IPS DF 4.7 (cell line): ENCODE measurements around the gene HNRNPA0.

Experiments
- DNase-seq: peaks from one replicate; pipeline ENCODE4 v3.0.0-alpha.2; 2013; ENCODE audit warnings: low spot score; ENCODE audit errors: extremely low read depth

The HNRNPA0 gene

DNA sequence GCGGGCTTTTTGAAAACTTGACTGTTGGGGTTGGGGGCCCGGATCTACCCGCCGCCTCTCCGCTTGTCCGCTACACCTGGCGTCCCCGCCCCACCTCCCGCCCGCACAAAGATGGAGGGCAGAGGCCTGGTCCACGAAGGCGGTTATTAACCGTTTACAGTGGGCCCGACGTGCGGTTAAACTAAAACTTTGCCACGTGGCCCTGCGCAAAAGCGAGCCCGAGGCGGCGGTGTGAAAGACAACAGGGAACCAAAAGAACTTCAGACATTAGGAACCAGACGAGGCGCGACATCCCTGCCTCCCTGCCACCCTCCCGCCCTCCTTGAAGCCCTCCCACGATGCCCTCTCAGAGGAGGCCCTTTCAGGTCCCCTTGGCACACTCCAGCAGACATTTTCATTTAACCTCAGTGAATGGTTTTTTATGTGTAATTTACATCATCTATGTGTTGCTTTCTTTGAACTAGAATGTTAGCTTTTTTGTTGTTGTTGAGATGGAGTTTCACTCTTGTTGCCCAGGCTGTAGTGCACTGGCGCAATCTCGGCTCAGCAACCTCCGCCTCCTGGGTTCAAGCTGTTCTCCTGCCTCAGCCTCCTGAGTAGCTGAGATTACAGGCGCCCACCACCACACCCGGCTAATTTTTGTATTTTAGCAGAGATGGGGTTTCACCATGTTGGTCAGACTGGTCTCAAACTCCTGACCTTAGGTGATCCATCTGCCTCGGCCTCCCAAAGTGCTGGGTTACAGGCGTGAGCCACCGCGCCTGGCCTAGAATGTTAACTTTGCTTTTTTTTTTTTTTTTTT, 999 bp upstream of the HNRNPA0 start:
- no peak for DNase-seq

DNA sequence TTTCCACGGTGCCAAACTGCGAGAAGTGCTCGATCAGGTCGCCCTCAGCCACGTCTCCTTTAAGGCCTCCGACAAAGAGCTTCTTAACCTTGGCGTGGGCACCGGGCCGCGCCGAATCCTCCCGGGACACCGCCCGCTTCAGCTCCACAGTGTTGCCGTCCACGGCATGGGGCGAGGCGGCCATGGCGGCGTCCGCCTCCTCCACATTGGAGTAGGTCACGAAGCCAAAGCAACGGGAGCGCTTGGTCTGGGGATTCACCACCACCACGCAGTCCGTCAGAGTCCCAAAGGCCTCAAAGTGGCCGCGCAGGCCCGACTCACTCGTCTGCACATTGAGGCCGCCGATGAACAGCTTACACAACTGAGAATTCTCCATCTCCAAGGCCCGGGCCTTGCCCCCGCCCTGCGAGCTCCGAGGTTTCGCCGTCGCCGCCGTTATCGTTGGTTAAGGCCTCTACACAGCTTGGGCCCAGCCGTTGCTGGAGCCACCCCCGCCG, 424 bp downstream of the HNRNPA0 start:
- DNase-seq, result no peak

DNA sequence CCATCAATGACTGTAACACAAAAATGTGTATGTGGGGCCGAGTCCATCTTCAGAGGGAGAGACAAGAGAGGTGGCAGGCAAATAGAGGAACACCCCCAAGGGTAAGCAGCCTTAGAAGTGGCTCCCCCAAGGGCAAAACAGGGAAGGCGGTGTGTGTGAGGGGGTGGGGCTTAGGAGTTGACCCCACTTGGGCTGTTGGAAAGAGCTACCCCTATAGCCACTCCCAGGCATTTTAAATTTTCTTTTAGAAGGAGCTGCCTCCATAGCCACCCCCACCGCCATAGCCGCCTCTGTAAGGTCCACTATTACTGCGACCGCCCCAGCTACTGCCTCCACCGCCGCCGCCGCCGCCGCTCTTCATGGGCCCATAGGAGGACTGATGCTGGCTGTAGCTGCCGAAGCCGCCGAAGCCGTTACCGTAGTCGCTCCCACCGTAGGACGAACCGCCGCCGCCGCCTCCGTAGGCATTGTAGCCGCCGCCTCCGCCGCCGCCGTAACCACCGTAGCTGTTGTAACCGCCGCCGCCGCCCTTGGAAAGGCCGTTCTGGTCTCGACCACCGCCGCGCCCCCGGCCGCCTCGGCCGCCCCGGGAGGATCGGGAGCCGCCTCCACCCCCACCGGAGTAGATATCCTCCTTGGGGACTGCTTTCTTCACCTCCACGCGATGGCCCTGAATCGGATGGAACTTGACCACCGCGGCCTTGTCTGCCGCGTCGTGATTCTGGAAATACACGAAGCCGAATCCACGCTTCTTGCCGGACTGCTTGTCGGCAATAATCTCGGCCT, 1.1 kb downstream of the HNRNPA0 start:
- DNase-seq, result no peak

DNA sequence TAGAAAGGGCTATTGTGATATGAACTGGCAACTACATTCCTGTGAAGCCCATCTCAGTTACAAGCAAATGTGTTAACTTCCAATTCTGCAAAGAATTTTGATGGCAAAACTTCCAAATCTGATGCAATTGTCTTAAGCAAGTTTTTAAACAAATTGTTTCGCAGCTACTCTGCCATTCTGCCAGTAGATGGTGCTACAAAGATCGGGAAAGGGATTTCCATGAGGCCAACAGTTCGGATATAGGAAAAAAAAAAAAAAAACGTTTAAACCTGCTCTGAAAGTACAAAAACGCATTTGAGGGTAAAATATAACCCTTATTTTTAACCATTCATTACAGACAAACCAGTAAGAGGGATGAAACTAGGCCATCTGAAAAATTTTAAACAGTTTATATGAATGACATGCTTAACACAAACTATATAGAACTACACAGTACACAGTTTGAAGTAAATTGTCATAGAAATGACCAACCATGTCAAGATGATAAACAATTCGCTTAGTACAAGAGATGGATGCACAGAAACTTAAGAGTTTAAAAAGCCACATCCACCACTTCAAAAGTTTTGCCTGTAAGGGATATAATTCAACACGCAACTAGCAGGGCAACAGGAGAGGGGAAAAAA, 2.2 kb downstream of the HNRNPA0 start:
- no peak for DNase-seq

DNA sequence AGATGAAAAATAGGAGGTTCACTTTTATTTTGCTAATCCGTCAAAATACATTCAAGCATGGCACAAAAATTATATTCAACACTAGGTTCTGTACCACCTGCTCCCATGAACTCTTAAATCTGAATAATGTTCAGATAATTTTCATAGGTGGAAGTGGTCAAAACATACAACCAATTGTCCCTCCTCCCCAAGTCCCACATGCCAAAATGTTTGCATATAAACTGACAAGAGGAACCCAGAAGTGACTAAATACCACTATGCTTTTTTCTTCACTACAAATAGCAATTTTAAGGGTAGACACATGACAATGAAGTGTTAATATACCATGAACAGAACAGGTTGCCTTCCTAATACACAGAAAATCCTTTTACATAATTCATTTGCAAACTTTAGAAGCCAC, 3.7 kb downstream of the HNRNPA0 start:
- DNase-seq, result no peak

GRCh38 chr5:137747848-137748247, 6.3 kb downstream of the HNRNPA0 start:
- DNase-seq, result no peak

DNA sequence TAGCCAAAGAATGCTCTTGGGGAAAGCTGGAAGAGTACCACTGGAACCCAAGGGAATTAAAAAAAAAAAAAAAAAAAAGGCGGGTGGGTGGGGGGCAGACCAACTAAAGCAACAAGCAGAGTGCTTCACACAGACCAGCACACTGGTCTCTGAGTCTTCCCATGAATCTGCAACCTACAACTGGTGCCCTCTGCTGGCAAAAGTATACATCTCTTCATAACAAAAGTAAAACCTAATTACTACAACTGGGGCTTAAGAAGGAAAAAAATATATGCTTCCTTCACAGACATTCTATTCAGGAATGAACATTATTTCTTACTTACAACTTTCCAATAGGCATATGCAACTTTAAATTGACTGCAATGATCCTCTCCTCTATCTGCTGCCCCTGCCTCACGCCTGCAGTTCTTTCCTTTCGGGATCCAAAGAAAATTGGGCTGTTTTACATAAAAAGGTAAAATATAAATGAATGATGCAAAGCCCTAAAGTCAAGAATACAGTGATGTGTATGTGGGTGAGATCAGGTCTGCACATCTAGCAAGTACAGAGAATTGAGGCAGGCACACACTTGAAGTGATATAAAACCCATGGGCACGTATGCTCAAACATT, 11.0 kb downstream of the HNRNPA0 start:
- peak; percentile 51 for DNase-seq

GRCh38 chr5:137741718-137742117, 12.4 kb downstream of the HNRNPA0 start:
- no peak for DNase-seq

GRCh38 chr5:137739737-137740136, 14.4 kb downstream of the HNRNPA0 start:
- no peak for DNase-seq

DNA sequence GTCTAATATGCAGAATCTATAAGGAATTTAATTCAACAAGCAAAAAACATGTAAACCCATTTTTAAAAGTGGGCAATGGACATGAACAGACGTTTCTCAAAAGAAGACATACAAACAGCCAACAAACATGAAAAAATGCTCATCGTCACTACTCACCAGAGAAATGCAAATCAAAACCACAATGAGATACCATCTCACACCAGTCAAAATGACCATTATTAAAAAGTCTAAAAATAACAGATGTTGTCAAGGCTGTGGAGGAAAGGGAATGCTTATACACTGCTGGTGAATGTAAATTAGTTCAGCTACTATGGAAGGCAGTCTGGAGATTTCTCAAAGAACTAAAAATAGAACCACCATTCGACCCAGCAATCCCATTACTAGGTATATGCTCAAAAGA, 15.2 kb downstream of the HNRNPA0 start:
- DNase-seq, result no peak

- DNase-seq, result no peak
Observed at GRCh38 chr5:137737349-137738131, 16.6 kb downstream of the HNRNPA0 start.

- DNase-seq, result no peak
Observed at GRCh38 chr5:137736496-137736895, 17.7 kb downstream of the HNRNPA0 start.

GRCh38 chr5:137735555-137736284, 18.4 kb downstream of the HNRNPA0 start, which contains the start of gene KLHL3:
KLHL3 (minus strand) TSS chr5:137736089; CDS start chr5:137735646, 443 bp downstream.
- DNase-seq, result peak; percentile 72

DNA sequence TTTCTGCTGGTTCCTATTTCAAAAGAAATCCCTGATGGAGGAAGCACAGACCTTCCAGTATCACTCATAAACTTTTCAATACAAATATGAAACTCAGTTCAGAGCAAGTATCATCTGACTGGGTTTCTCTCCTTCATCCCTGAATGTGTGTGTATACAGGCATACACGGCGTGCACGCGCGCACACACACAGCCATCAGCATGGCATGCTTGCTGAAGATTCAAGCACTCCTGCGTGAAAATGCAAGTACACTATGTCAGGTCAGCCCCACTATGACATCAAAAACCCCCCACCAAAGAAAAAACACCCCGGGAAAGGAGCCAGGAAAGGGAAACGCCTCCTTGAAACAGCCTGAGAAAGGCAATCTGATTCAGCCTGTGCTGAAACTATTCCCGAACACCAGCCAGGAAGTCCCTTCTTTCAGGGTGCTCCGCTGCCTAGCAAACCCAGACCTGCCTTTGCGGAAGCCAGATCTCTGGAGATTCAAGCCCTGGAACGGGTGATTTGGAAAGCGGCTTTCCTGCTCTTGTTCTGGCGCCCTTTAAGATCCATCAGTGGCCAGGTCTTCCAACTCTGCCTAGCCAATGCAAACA, 19.1 kb downstream of the HNRNPA0 start:
- DNase-seq, result no peak

DNA sequence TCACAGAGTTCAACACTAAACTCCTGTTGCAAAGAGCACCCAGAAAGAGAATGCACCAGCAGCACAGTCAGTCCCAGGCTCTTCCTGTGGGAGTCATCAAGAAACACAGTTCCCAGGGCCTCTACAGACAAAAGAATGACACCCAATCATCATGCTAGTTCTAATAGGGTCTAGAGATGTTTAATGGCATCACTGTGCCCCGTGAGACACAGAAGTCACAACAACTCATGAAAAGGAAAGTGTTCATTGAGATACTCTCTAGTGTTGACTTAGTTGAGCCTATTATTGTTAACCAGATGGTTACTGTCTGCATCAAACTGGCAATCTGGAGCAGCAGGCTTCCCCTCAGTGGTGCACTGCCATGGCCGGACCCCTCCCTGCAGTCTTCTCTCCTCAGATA, 19.8 kb downstream of the HNRNPA0 start:
- no peak for DNase-seq

- DNase-seq, result no peak
Observed at GRCh38 chr5:137733922-137734321, 20.2 kb downstream of the HNRNPA0 start.

DNA sequence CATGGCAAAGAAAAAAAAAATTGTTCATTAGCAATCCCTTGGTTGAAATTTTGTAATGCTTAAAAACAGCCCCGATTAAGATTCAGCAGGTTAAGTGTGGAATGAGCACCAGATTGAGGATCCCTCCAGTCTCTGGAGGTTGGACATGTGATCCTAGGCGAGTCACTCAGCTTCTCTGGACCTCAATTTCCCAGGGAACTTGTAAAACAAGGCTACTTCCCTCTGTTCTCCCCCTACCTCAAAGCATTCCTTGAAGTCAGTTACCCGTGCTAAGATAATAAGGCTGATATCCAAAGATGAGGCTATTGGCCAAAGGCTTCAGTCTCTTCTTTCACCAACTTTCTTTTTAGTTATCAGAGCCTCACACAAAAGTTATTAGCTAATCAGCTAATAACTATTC, 21.2 kb downstream of the HNRNPA0 start:
- DNase-seq, result no peak

DNA sequence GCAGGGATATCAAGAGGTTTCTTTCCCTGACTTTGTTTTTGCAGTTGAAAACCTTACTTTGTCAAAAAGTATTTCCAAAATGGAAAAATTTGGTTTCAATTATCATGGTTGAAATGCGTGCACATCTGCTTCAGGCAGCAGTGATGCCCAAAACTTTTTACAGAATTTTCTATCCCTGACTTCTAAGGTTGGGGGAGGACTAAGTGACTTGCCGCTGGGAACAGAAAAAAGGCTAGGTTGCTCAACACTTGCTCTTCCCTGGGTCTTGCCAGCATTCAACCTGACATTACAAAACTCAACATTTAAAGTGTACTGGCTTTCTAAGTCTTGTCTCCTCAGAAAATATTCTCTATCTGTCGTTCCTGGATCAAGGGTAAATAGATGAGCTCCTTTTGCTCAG, 23.0 kb downstream of the HNRNPA0 start:
- DNase-seq, result no peak

- DNase-seq, result no peak
Observed at GRCh38 chr5:137730336-137730735, 23.8 kb downstream of the HNRNPA0 start.

DNA sequence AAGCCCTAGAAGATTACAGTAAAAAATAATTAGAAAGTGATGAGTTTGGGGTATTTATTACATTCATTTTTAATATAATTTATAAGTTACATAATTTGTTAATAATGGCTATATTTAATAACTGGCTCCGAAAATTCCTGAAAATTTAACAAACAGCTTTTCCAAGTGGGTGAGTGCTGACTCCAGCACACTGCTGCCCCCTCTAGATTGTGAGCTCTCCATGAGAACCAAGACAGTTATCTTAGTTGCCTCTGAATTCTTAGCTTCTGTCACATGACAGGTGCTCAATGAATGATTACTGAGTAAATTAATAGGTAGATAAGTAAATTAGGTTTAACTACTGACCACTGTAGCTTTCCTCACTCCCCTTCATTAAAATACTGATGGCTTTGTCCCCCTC, 26.1 kb downstream of the HNRNPA0 start:
- no peak for DNase-seq
